GM23338 (cell line): ENCODE data around the gene CABP4. TPM values are rescaled to one million over a fixed set of nuclear protein-coding genes. Genes with fewer than 3 reads are reported as not detected.

ENCODE experiments used
- ATAC-seq: fragments of 200-7000 bp; cut with Tn5 transposase; 3 replicates; pipeline ENCODE4 v1.9.1; 2020
- DNase-seq: peaks from one replicate; pipeline ENCODE4 v3.0.0-alpha.2; 2015; ENCODE audit warnings: low spot score
- H2AFZ ChIP-seq: fragments of 200-600 bp; sonication (generic); 2 replicates; pipeline ENCODE4 v1.8.0; 2016; ENCODE audit warnings: antibody characterized with exemption, mild to moderate bottlenecking, moderate library complexity
- H3F3A ChIP-seq: fragments of 200-600 bp; sonication (generic); replicated peaks from 2 replicates; pipeline ENCODE4 v1.8.0; 2017; ENCODE audit warnings: antibody characterized with exemption, mixed run types, low read depth
- H3K27ac ChIP-seq: fragments of 200-600 bp; sonication (generic); 2 replicates; pipeline ENCODE4 v1.6.1; 2016; ENCODE audit warnings: low read depth
- H3K27me3 ChIP-seq: fragments of 200-600 bp; sonication (generic); 2 replicates; pipeline ENCODE4 v1.8.0; 2016; ENCODE audit warnings: mild to moderate bottlenecking, mixed run types, moderate library complexity; ENCODE audit not compliant: insufficient read depth
- H3K36me3 ChIP-seq: fragments of 200-600 bp; sonication (generic); 2 replicates; pipeline ENCODE4 v1.8.0; 2016; ENCODE audit warnings: mild to moderate bottlenecking; ENCODE audit not compliant: insufficient read depth
- H3K4me1 ChIP-seq: fragments of 200-600 bp; sonication (generic); 2 replicates; pipeline ENCODE4 v1.8.0; 2016; ENCODE audit warnings: mild to moderate bottlenecking, moderate library complexity; ENCODE audit not compliant: insufficient read depth
- H3K4me2 ChIP-seq: fragments of 200-600 bp; sonication (generic); 2 replicates; pipeline ENCODE4 v1.7.1; 2017; ENCODE audit warnings: mixed run types
- H3K4me3 ChIP-seq: fragments of 200-600 bp; sonication (generic); 2 replicates; pipeline ENCODE4 v1.6.1; 2016; ENCODE audit warnings: mixed run types
- H3K79me2 ChIP-seq: fragments of 200-600 bp; sonication (generic); replicated peaks from 2 replicates; pipeline ENCODE4 v1.8.0; 2017; ENCODE audit warnings: mild to moderate bottlenecking; ENCODE audit not compliant: insufficient read depth
- H3K9me2 ChIP-seq: fragments of 200-600 bp; sonication (generic); 2 replicates; pipeline ENCODE4 v1.8.0; 2017; ENCODE audit not compliant: insufficient read depth
- H4K20me1 ChIP-seq: fragments of 200-600 bp; sonication (generic); replicated peaks from 2 replicates; pipeline ENCODE4 v1.8.0; 2017; ENCODE audit warnings: mild to moderate bottlenecking; ENCODE audit not compliant: insufficient read depth
- H3K27ac Mint-ChIP-seq: 2 replicates; pipeline ENCODE4 v1.8.0; 2020; ENCODE audit warnings: inconsistent platforms, mild to moderate bottlenecking, moderate library complexity, mixed read lengths
- H3K27me3 Mint-ChIP-seq: 3 replicates; pipeline ENCODE4 v1.8.0; 2022; ENCODE audit warnings: low read depth, mild to moderate bottlenecking, moderate library complexity, mixed read lengths, inconsistent platforms; ENCODE audit not compliant: insufficient read depth, poor library complexity
- H3K36me3 Mint-ChIP-seq: 3 replicates; pipeline ENCODE4 v1.8.0; 2021; ENCODE audit warnings: low read depth, mild to moderate bottlenecking, inconsistent platforms, moderate library complexity, mixed read lengths
- H3K4me1 Mint-ChIP-seq: 3 replicates; pipeline ENCODE4 v1.8.0; 2020; ENCODE audit warnings: mild to moderate bottlenecking, inconsistent platforms, mixed read lengths
- H3K4me3 Mint-ChIP-seq: 3 replicates; pipeline ENCODE4 v1.8.0; 2021; ENCODE audit warnings: moderate library complexity, mild to moderate bottlenecking, inconsistent platforms, mixed read lengths
- H3K9me3 Mint-ChIP-seq: 3 replicates; pipeline ENCODE4 v1.8.0; 2020; ENCODE audit warnings: moderate library complexity, mild to moderate bottlenecking, inconsistent platforms, mixed read lengths
- CREB1 ChIP-seq: fragments of 250-450 bp; sonication (Bioruptor Pico); IDR thresholded peaks from 2 replicates; pipeline ENCODE4 v1.5.0; 2020; ENCODE audit warnings: low read depth, mild to moderate bottlenecking, moderate library complexity
- EZH2 ChIP-seq: fragments of 200-600 bp; sonication (generic); IDR thresholded peaks from one replicate; pipeline ENCODE4 v1.8.0; 2017; ENCODE audit warnings: antibody characterized with exemption, mild to moderate bottlenecking, low read depth; ENCODE audit not compliant: unreplicated experiment
- EZH2phosphoT487 ChIP-seq: fragments of 200-600 bp; sonication (generic); IDR thresholded peaks from one replicate; pipeline ENCODE4 v1.8.1; 2018; ENCODE audit warnings: antibody characterized with exemption; ENCODE audit not compliant: unreplicated experiment
- JUNB ChIP-seq: IDR thresholded peaks from one replicate; pipeline ENCODE4 v1.6.1; 2016; ENCODE audit warnings: antibody characterized with exemption; ENCODE audit not compliant: unreplicated experiment
- NANOG ChIP-seq: IDR thresholded peaks from 2 replicates; pipeline ENCODE4 v1.6.1; 2016; ENCODE audit warnings: antibody characterized with exemption, borderline replicate concordance
- POLR2AphosphoS5 ChIP-seq: IDR thresholded peaks from 2 replicates; pipeline ENCODE4 v1.6.1; 2016; ENCODE audit warnings: antibody characterized with exemption, low read depth
- STAT1 ChIP-seq: IDR thresholded peaks from one replicate; pipeline ENCODE4 v1.6.1; 2016; ENCODE audit warnings: antibody characterized with exemption; ENCODE audit not compliant: unreplicated experiment
- ZNF114 ChIP-seq: fragments of 250-450 bp; sonication (Bioruptor Pico); IDR thresholded peaks from 2 replicates; pipeline ENCODE4 v1.5.0; 2020; ENCODE audit warnings: mild to moderate bottlenecking, moderate library complexity
- ZNF331 ChIP-seq: fragments of 250-450 bp; sonication (Bioruptor Pico); IDR thresholded peaks from 2 replicates; pipeline ENCODE4 v1.5.0; 2020; ENCODE audit warnings: low read depth, mild to moderate bottlenecking, moderate library complexity
- polyA plus RNA-seq: library from polyadenylated mRNA; unstranded; fragments of >200 nt; fragmentation: Nextera tagmentation; extraction: Ambion mirVana; gene quantifications from 2 replicates; pipeline ENCODE4 v1.2.1, GENCODE V29; 2016
- total RNA-seq: library from RNA; depleted of rRNA; stranded (reverse); fragments of >200 nt; shearing (Covaris generic); gene quantifications from 2 replicates; pipeline ENCODE4 v1.2.3, GENCODE V29; 2014
- TF ChIP-seq, protein P1 (sequence below): IDR thresholded peaks from 2 replicates; pipeline ENCODE4 v1.6.1; 2016; ENCODE audit warnings: antibody characterized with exemption
- TF ChIP-seq, protein P2 (sequence below): IDR thresholded peaks from one replicate; pipeline ENCODE4 v1.6.1; 2018; ENCODE audit warnings: antibody characterized with exemption; ENCODE audit not compliant: unreplicated experiment
- TF ChIP-seq, protein P3 (sequence below): fragments of 250-450 bp; sonication (Bioruptor Pico); IDR thresholded peaks from 2 replicates; pipeline ENCODE4 v1.5.0; 2020; ENCODE audit warnings: mild to moderate bottlenecking, moderate library complexity
- TF ChIP-seq, protein P4 (sequence below), 2 experiments: fragments of 200-600 bp in 1 of 2; sonication (generic) in 1 of 2; conservative IDR thresholded peaks; 2 replicates each; pipeline versions ENCODE4 v1.5.1 to v1.6.1; 2016 to 2017; ENCODE audit warnings: antibody characterized with exemption in 2 of 2, low read depth in 2 of 2, mild to moderate bottlenecking in 2 of 2, moderate library complexity in 1 of 2

CABP4 gene
- total and polyA plus RNA-seq, 2 experiments from 2014 or later = 0.28 TPM; not detected in 1

DNA sequence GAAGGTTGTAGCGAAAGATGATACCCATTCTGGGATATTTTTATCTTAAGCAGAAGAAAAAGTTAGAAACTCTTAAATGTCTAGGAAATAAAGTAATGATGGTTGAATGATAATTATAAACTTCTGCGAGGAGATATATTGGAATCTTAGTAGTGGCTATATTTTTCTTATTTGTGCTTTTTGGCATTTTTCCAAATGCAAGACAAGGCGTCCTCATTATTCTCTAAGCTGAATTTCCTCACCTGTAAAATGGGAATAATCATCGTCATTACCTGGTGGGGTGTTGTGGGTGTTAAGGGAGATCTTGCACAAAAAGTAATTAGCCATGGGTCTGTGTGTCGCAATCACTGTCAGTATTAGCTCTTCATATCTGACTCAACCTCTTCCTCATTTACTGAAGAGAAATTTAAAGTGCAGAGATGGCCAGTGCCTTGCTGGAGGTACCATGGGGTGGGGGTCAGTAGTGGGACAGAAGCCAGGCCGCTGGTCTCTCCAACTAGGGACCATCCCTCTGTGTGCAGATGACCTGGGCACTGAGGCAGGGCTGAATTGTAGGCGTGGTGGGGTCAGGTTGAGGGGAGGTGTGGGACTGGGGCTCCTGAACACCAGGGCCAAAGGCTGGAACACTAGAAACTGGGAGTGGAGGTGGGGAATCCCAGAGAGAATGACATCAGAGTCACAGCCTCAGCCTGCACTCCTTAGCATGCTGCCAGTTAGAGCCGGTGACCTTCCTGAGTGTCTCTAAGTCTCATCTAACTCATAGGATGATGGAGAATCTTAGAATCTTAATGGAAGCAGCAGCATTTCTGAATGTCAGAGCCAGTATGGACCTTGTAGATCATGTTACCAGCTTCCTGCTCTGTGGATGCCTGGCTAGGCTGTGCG, 45.9 kb downstream of the CABP4 start:
- Histone ChIP-seq H3K4me1 (peaks cover 12% of the 10 kb centered on the region), H3K79me2 (no peaks in the 10 kb centered on the region), H2AFZ (no peak overlapping the region), H3K9me2 (no peaks in the 10 kb centered on the region), H3K4me2 (no peak overlapping the region), H3K27me3 (no peaks in the 10 kb centered on the region; the same call in 1 of the 2 replicates), H3K36me3 (peaks cover 4% of the 10 kb centered on the region; the same call in 1 of the 2 replicates), H3F3A (0 out of 2 replicates have a peak, but pooled peaks cover 5% of the 10 kb centered on the region), H3K27ac (no peak overlapping the region), H3K4me3 (no peak overlapping the region), H4K20me1 (peaks cover 10% of the 10 kb centered on the region; the same call in 1 of the 2 replicates)
- peaks cover 9% of the 10 kb centered on the region; the same call in 2 of the 3 replicates for H3K36me3 Mint-ChIP-seq
- DNase-seq (no peak), ATAC-seq (no peak)
- no peak overlapping the region; the same call in 2 of the 3 replicates for H3K4me3 Mint-ChIP-seq
- TF ChIP-seq ZNF114 (CRISPR knock-in tag) = no peak
- TF ChIP-seq, protein P1, sequence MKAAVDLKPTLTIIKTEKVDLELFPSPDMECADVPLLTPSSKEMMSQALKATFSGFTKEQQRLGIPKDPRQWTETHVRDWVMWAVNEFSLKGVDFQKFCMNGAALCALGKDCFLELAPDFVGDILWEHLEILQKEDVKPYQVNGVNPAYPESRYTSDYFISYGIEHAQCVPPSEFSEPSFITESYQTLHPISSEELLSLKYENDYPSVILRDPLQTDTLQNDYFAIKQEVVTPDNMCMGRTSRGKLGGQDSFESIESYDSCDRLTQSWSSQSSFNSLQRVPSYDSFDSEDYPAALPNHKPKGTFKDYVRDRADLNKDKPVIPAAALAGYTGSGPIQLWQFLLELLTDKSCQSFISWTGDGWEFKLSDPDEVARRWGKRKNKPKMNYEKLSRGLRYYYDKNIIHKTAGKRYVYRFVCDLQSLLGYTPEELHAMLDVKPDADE = no peak
- TF ChIP-seq, protein P2, sequence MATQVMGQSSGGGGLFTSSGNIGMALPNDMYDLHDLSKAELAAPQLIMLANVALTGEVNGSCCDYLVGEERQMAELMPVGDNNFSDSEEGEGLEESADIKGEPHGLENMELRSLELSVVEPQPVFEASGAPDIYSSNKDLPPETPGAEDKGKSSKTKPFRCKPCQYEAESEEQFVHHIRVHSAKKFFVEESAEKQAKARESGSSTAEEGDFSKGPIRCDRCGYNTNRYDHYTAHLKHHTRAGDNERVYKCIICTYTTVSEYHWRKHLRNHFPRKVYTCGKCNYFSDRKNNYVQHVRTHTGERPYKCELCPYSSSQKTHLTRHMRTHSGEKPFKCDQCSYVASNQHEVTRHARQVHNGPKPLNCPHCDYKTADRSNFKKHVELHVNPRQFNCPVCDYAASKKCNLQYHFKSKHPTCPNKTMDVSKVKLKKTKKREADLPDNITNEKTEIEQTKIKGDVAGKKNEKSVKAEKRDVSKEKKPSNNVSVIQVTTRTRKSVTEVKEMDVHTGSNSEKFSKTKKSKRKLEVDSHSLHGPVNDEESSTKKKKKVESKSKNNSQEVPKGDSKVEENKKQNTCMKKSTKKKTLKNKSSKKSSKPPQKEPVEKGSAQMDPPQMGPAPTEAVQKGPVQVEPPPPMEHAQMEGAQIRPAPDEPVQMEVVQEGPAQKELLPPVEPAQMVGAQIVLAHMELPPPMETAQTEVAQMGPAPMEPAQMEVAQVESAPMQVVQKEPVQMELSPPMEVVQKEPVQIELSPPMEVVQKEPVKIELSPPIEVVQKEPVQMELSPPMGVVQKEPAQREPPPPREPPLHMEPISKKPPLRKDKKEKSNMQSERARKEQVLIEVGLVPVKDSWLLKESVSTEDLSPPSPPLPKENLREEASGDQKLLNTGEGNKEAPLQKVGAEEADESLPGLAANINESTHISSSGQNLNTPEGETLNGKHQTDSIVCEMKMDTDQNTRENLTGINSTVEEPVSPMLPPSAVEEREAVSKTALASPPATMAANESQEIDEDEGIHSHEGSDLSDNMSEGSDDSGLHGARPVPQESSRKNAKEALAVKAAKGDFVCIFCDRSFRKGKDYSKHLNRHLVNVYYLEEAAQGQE = no peak
- TF ChIP-seq POLR2AphosphoS5 = no peak
- no peak for TF ChIP-seq EZH2
- TF ChIP-seq, protein P3, sequence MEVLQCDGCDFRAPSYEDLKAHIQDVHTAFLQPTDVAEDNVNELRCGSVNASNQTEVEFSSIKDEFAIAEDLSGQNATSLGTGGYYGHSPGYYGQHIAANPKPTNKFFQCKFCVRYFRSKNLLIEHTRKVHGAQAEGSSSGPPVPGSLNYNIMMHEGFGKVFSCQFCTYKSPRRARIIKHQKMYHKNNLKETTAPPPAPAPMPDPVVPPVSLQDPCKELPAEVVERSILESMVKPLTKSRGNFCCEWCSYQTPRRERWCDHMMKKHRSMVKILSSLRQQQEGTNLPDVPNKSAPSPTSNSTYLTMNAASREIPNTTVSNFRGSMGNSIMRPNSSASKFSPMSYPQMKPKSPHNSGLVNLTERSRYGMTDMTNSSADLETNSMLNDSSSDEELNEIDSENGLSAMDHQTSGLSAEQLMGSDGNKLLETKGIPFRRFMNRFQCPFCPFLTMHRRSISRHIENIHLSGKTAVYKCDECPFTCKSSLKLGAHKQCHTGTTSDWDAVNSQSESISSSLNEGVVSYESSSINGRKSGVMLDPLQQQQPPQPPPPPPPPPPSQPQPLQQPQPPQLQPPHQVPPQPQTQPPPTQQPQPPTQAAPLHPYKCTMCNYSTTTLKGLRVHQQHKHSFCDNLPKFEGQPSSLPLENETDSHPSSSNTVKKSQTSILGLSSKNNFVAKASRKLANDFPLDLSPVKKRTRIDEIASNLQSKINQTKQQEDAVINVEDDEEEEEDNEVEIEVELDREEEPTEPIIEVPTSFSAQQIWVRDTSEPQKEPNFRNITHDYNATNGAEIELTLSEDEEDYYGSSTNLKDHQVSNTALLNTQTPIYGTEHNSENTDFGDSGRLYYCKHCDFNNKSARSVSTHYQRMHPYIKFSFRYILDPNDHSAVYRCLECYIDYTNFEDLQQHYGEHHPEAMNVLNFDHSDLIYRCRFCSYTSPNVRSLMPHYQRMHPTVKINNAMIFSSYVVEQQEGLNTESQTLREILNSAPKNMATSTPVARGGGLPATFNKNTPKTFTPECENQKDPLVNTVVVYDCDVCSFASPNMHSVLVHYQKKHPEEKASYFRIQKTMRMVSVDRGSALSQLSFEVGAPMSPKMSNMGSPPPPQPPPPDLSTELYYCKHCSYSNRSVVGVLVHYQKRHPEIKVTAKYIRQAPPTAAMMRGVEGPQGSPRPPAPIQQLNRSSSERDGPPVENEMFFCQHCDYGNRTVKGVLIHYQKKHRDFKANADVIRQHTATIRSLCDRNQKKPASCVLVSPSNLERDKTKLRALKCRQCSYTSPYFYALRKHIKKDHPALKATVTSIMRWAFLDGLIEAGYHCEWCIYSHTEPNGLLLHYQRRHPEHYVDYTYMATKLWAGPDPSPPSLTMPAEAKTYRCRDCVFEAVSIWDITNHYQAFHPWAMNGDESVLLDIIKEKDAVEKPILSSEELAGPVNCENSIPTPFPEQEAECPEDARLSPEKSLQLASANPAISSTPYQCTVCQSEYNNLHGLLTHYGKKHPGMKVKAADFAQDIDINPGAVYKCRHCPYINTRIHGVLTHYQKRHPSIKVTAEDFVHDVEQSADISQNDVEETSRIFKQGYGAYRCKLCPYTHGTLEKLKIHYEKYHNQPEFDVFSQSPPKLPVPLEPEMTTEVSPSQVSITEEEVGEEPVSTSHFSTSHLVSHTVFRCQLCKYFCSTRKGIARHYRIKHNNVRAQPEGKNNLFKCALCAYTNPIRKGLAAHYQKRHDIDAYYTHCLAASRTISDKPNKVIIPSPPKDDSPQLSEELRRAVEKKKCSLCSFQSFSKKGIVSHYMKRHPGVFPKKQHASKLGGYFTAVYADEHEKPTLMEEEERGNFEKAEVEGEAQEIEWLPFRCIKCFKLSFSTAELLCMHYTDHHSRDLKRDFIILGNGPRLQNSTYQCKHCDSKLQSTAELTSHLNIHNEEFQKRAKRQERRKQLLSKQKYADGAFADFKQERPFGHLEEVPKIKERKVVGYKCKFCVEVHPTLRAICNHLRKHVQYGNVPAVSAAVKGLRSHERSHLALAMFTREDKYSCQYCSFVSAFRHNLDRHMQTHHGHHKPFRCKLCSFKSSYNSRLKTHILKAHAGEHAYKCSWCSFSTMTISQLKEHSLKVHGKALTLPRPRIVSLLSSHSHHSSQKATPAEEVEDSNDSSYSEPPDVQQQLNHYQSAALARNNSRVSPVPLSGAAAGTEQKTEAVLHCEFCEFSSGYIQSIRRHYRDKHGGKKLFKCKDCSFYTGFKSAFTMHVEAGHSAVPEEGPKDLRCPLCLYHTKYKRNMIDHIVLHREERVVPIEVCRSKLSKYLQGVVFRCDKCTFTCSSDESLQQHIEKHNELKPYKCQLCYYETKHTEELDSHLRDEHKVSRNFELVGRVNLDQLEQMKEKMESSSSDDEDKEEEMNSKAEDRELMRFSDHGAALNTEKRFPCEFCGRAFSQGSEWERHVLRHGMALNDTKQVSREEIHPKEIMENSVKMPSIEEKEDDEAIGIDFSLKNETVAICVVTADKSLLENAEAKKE (CRISPR knock-in tag) = no peak
- TF ChIP-seq EZH2phosphoT487 = no peak
- TF ChIP-seq, protein P4, sequence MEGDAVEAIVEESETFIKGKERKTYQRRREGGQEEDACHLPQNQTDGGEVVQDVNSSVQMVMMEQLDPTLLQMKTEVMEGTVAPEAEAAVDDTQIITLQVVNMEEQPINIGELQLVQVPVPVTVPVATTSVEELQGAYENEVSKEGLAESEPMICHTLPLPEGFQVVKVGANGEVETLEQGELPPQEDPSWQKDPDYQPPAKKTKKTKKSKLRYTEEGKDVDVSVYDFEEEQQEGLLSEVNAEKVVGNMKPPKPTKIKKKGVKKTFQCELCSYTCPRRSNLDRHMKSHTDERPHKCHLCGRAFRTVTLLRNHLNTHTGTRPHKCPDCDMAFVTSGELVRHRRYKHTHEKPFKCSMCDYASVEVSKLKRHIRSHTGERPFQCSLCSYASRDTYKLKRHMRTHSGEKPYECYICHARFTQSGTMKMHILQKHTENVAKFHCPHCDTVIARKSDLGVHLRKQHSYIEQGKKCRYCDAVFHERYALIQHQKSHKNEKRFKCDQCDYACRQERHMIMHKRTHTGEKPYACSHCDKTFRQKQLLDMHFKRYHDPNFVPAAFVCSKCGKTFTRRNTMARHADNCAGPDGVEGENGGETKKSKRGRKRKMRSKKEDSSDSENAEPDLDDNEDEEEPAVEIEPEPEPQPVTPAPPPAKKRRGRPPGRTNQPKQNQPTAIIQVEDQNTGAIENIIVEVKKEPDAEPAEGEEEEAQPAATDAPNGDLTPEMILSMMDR (conservative IDR thresholded peaks at IDR 0.05; ENCODE audit: low read depth in 2 of 2) = no peak
- TF ChIP-seq NANOG = no peak
- TF ChIP-seq JUNB = no peak
- no peak for TF ChIP-seq STAT1
- no peak for TF ChIP-seq ZNF331 (CRISPR knock-in tag)
- TF ChIP-seq CREB1 (CRISPR knock-in tag) = no peak
- H3K4me1 Mint-ChIP-seq = peaks cover 10% of the 10 kb centered on the region
- H3K27me3 Mint-ChIP-seq = peaks cover 15% of the 10 kb centered on the region
- H3K9me3 Mint-ChIP-seq = no peaks in the 10 kb centered on the region; the same call in 2 of the 3 replicates
- no peak overlapping the region for H3K27ac Mint-ChIP-seq
